ENCODE results near the gene CLEC16A. TPM values are rescaled to one million over a fixed set of nuclear protein-coding genes. Genes with fewer than 3 reads are reported as not detected.

The CLEC16A gene
- total and polyA plus RNA-seq, 9 donors: 11.5 to 18.3 (median 14.9) TPM

- H3K4me3 ChIP-seq (ENCODE audit: low read length): no peak overlapping the region
- WGBS (ENCODE audit: insufficient coverage): 79% methylated on average over 17 of the region's 21 CpGs
- H3K36me3 ChIP-seq (ENCODE audit: control insufficient read depth, insufficient read depth, low read length): no peaks in the 10 kb centered on the region
- peaks cover 4% of the 10 kb centered on the region for H3K27me3 ChIP-seq (ENCODE audit: control insufficient read depth, insufficient read depth, low read length)
- DNase-seq: no peak
- H3K9me3 ChIP-seq (replicated peaks; ENCODE audit: control insufficient read depth, low read depth, low read length): peaks cover 5% of the 10 kb centered on the region
- no peak overlapping the region for H3K27ac ChIP-seq (ENCODE audit: low read length)
- H3K4me1 ChIP-seq (ENCODE audit: control insufficient read depth, insufficient read depth, low read length): no peaks in the 10 kb centered on the region
These were observed 36.7 kb upstream of the CLEC16A start for GRCh38 chr16:10907757-10908045.

- DNase-seq: no peak
- H3K36me3 ChIP-seq (ENCODE audit: control insufficient read depth, insufficient read depth, low read length): no peaks in the 10 kb centered on the region
- H3K4me3 ChIP-seq (ENCODE audit: low read length): no peak overlapping the region
- H3K4me1 ChIP-seq (ENCODE audit: control insufficient read depth, insufficient read depth, low read length): no peaks in the 10 kb centered on the region
- no peak overlapping the region for H3K27ac ChIP-seq (ENCODE audit: low read length)
- H3K9me3 ChIP-seq (replicated peaks; ENCODE audit: control insufficient read depth, low read depth, low read length): no peaks in the 10 kb centered on the region
- peaks cover 4% of the 10 kb centered on the region for H3K27me3 ChIP-seq (ENCODE audit: control insufficient read depth, insufficient read depth, low read length)
These were observed 33.1 kb upstream of the CLEC16A start for GRCh38 chr16:10911267-10911666.

GRCh38 chr16:10916534-10916933 lies 27.8 kb upstream of the CLEC16A start:
- WGBS (ENCODE audit: insufficient coverage): 50% methylated on average over 2 of the region's 3 CpGs
- Histone ChIP-seq H3K36me3 (ENCODE audit: control insufficient read depth, insufficient read depth, low read length) (peaks cover 2% of the 10 kb centered on the region), H3K27ac (ENCODE audit: low read length) (no peak overlapping the region), H3K27me3 (ENCODE audit: control insufficient read depth, insufficient read depth, low read length) (no peaks in the 10 kb centered on the region), H3K4me3 (ENCODE audit: low read length) (no peak overlapping the region), H3K4me1 (ENCODE audit: control insufficient read depth, insufficient read depth, low read length) (peaks cover 20% of the 10 kb centered on the region), H3K9me3 (replicated peaks; ENCODE audit: control insufficient read depth, low read depth, low read length) (no peaks in the 10 kb centered on the region)
- no peak for DNase-seq

- peak; percentile 96 for DNase-seq
- Histone ChIP-seq H3K27me3 (ENCODE audit: control insufficient read depth, insufficient read depth, low read length) (no peaks in the 10 kb centered on the region), H3K36me3 (ENCODE audit: control insufficient read depth, insufficient read depth, low read length) (peaks cover 6% of the 10 kb centered on the region), H3K9me3 (replicated peaks; ENCODE audit: control insufficient read depth, low read depth, low read length) (no peaks in the 10 kb centered on the region), H3K4me1 (ENCODE audit: control insufficient read depth, insufficient read depth, low read length) (peaks cover 37% of the 10 kb centered on the region), H3K27ac (ENCODE audit: low read length) (no peak overlapping the region), H3K4me3 (ENCODE audit: low read length) (no peak overlapping the region)
- 37% methylated on average over 20 of the region's 21 CpGs for WGBS (ENCODE audit: insufficient coverage)
These were observed 25.9 kb upstream of the CLEC16A start for GRCh38 chr16:10918294-10919002.

- WGBS (ENCODE audit: insufficient coverage): 40% methylated on average over 1 of the region's 7 CpGs
- Histone ChIP-seq H3K27me3 (ENCODE audit: control insufficient read depth, insufficient read depth, low read length) (no peaks in the 10 kb centered on the region), H3K9me3 (replicated peaks; ENCODE audit: control insufficient read depth, low read depth, low read length) (no peaks in the 10 kb centered on the region), H3K4me1 (ENCODE audit: control insufficient read depth, insufficient read depth, low read length) (peaks cover 42% of the 10 kb centered on the region), H3K36me3 (ENCODE audit: control insufficient read depth, insufficient read depth, low read length) (peaks cover 6% of the 10 kb centered on the region), H3K4me3 (ENCODE audit: low read length) (no peak overlapping the region), H3K27ac (ENCODE audit: low read length) (no peak overlapping the region)
- no peak for DNase-seq
These were observed 25.4 kb upstream of the CLEC16A start for GRCh38 chr16:10919003-10919351.

GRCh38 chr16:10920726-10921427 lies 23.5 kb upstream of the CLEC16A start:
- WGBS (ENCODE audit: insufficient coverage): 74% methylated on average over 8 of the region's 15 CpGs
- DNase-seq: peak; percentile 79
- H3K36me3 ChIP-seq (ENCODE audit: control insufficient read depth, insufficient read depth, low read length): peaks cover 17% of the 10 kb centered on the region
- H3K4me3 ChIP-seq (ENCODE audit: low read length): no peak overlapping the region
- H3K9me3 ChIP-seq (replicated peaks; ENCODE audit: control insufficient read depth, low read depth, low read length): no peaks in the 10 kb centered on the region
- peaks cover 51% of the 10 kb centered on the region for H3K4me1 ChIP-seq (ENCODE audit: control insufficient read depth, insufficient read depth, low read length)
- H3K27me3 ChIP-seq (ENCODE audit: control insufficient read depth, insufficient read depth, low read length): no peaks in the 10 kb centered on the region
- H3K27ac ChIP-seq (ENCODE audit: low read length): peak overlapping the region; percentile 71

- peak; percentile 59 for DNase-seq
- H3K4me1 ChIP-seq (ENCODE audit: control insufficient read depth, insufficient read depth, low read length): peaks cover 51% of the 10 kb centered on the region
- 79% methylated on average over 7 of the region's 10 CpGs for WGBS (ENCODE audit: insufficient coverage)
These were observed 22.6 kb upstream of the CLEC16A start for GRCh38 chr16:10921536-10922327.

GRCh38 chr16:10922328-10923145 lies 21.8 kb upstream of the CLEC16A start:
- H3K9me3 ChIP-seq (replicated peaks; ENCODE audit: control insufficient read depth, low read depth, low read length): no peaks in the 10 kb centered on the region
- H3K27me3 ChIP-seq (ENCODE audit: control insufficient read depth, insufficient read depth, low read length): no peaks in the 10 kb centered on the region
- DNase-seq: peak; percentile 57
- peaks cover 31% of the 10 kb centered on the region for H3K36me3 ChIP-seq (ENCODE audit: control insufficient read depth, insufficient read depth, low read length)
- no peak overlapping the region for H3K4me3 ChIP-seq (ENCODE audit: low read length)
- peak overlapping the region; percentile 76 for H3K27ac ChIP-seq (ENCODE audit: low read length)
- peaks cover 51% of the 10 kb centered on the region for H3K4me1 ChIP-seq (ENCODE audit: control insufficient read depth, insufficient read depth, low read length)
- 65% methylated on average over 6 of the region's 14 CpGs for WGBS (ENCODE audit: insufficient coverage)

More at GRCh38 chr16:10921536-10922327, 22.6 kb upstream of the CLEC16A start:
- H3K9me3 ChIP-seq (replicated peaks; ENCODE audit: control insufficient read depth, low read depth, low read length): no peaks in the 10 kb centered on the region
- H3K27me3 ChIP-seq (ENCODE audit: control insufficient read depth, insufficient read depth, low read length): no peaks in the 10 kb centered on the region
- H3K27ac ChIP-seq (ENCODE audit: low read length): peak overlapping the region; percentile 71
- H3K4me3 ChIP-seq (ENCODE audit: low read length): no peak overlapping the region
- H3K36me3 ChIP-seq (ENCODE audit: control insufficient read depth, insufficient read depth, low read length): peaks cover 23% of the 10 kb centered on the region

- Histone ChIP-seq H3K27ac (ENCODE audit: low read length) (peak overlapping the region; percentile 76), H3K27me3 (ENCODE audit: control insufficient read depth, insufficient read depth, low read length) (no peaks in the 10 kb centered on the region), H3K9me3 (replicated peaks; ENCODE audit: control insufficient read depth, low read depth, low read length) (no peaks in the 10 kb centered on the region), H3K36me3 (ENCODE audit: control insufficient read depth, insufficient read depth, low read length) (peaks cover 38% of the 10 kb centered on the region), H3K4me3 (ENCODE audit: low read length) (no peak overlapping the region), H3K4me1 (ENCODE audit: control insufficient read depth, insufficient read depth, low read length) (peaks cover 51% of the 10 kb centered on the region)
- DNase-seq: no peak
- 72% methylated on average over 3 of the region's 10 CpGs for WGBS (ENCODE audit: insufficient coverage)
These were observed 21.2 kb upstream of the CLEC16A start for GRCh38 chr16:10923146-10923649.

Data from muscle of leg (tissue), 11 donors.